Prostate gland (tissue), 2 donors: Measurements from ENCODE around the gene ROR1. TPM values are rescaled to one million over a fixed set of nuclear protein-coding genes. Genes with fewer than 3 reads are reported as not detected.

ENCODE experiments used
- DNase-seq: peaks from one replicate; pipeline ENCODE4 v3.0.0-alpha.2; 2019; ENCODE audit warnings: low spot score
- H3K27ac ChIP-seq, 2 donors: fragments of 200-600 bp; sonication (generic); 2 replicates each; pipeline ENCODE4 v1.5.1; 2017 to 2019
- H3K27me3 ChIP-seq: fragments of 200-600 bp; sonication (generic); replicated peaks from 2 replicates; pipeline ENCODE4 v1.5.1; 2019; ENCODE audit not compliant: insufficient read depth
- H3K36me3 ChIP-seq, 2 donors: fragments of 200-600 bp; sonication (generic); 1 replicate in 1 of 2; 2 replicates in 1 of 2; pipeline versions ENCODE4 v1.5.1 to v1.8.1; 2017 to 2019
- H3K4me1 ChIP-seq: fragments of 200-600 bp; sonication (generic); replicated peaks from 2 replicates; pipeline ENCODE4 v1.5.1; 2019
- H3K4me3 ChIP-seq, 2 donors: fragments of 200-600 bp; sonication (generic); 2 replicates each; pipeline ENCODE4 v1.5.1; 2017 to 2019
- H3K9me3 ChIP-seq: fragments of 200-600 bp; sonication (generic); 2 replicates; pipeline ENCODE4 v1.5.1; 2017
- POLR2A ChIP-seq: fragments of 450-650 bp; IDR thresholded peaks from one replicate; pipeline ENCODE4 v1.6.1; 2016; ENCODE audit warnings: antibody characterized with exemption, mild to moderate bottlenecking
- POLR2AphosphoS5 ChIP-seq: sonication (generic); formaldehyde crosslinking; IDR thresholded peaks from one replicate; pipeline ENCODE4 v1.6.1; 2017; ENCODE audit warnings: antibody characterized with exemption
- WGBS: methylation state at CpG from one replicate; pipeline ENCODE4 v1.1.5; 2018; 5-methylcytosine and 5-hydroxymethylcytosine counted together
- intact Hi-C: fragments of 100-400 bp; cut with DNase I; formaldehyde crosslinking; loops from one replicate; pipeline ENCODE4 v1.14.2; 2022
- small RNA-seq, 2 donors: library from RNA; depleted of rRNA; stranded (forward); fragments of <200 nt; gene quantifications; one replicate each; pipeline ENCODE3, GENCODE V24; 2016
- total RNA-seq, 2 donors: library from RNA; depleted of rRNA; stranded (reverse); fragments of >200 nt; gene quantifications; one replicate each; pipeline ENCODE4 v1.1.0, GENCODE V29; 2016
- TF ChIP-seq, protein P1 (sequence below), 4 experiments: fragments of 200-600 bp in 2 of 4; fragments of 450-650 bp in 2 of 4; sonication (generic) in 2 of 4; IDR thresholded peaks; 1 replicate in 3 of 4; 2 replicates in 1 of 4; pipeline ENCODE4 v1.5.1; 2016 to 2019; ENCODE audit warnings: antibody characterized with exemption in 4 of 4, mild to moderate bottlenecking in 2 of 4, moderate library complexity in 2 of 4

The ROR1 gene
- total RNA-seq, 2 donors from 2014 or later: 7.3 to 11.1 TPM

GRCh38 chr1:64229307-64229706, 455.5 kb downstream of the ROR1 start:
- Histone ChIP-seq H3K36me3 (no peaks in the 10 kb centered on the region), H3K9me3 (no peaks in the 10 kb centered on the region), H3K4me3 (no peak overlapping the region), H3K27ac (no peak overlapping the region), H3K27me3 (no peaks in the 10 kb centered on the region), H3K4me1 (no peaks in the 10 kb centered on the region)
- intact Hi-C loops: no loop called here
- 90% methylated on average over 3 of the region's 3 CpGs for WGBS
- DNase-seq: no peak
- no peak for TF ChIP-seq POLR2A
- TF ChIP-seq, protein P1, sequence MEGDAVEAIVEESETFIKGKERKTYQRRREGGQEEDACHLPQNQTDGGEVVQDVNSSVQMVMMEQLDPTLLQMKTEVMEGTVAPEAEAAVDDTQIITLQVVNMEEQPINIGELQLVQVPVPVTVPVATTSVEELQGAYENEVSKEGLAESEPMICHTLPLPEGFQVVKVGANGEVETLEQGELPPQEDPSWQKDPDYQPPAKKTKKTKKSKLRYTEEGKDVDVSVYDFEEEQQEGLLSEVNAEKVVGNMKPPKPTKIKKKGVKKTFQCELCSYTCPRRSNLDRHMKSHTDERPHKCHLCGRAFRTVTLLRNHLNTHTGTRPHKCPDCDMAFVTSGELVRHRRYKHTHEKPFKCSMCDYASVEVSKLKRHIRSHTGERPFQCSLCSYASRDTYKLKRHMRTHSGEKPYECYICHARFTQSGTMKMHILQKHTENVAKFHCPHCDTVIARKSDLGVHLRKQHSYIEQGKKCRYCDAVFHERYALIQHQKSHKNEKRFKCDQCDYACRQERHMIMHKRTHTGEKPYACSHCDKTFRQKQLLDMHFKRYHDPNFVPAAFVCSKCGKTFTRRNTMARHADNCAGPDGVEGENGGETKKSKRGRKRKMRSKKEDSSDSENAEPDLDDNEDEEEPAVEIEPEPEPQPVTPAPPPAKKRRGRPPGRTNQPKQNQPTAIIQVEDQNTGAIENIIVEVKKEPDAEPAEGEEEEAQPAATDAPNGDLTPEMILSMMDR (IDR thresholded peaks at IDR 0.05): no peak
- TF ChIP-seq POLR2AphosphoS5: no peak

Small RNA genes within 50 kb of the gene (small RNA-seq; reads per million reads assigned to genes)
- gene RF00019 (0 reads per million in 2 donors), gene RNU6-809P (0 reads per million in 2 donors)

Other genes with a start within 250 kb of the ROR1 start
- 10 to 100 TPM; 49.5 to 54.7 TPM for gene PGM1, start 180.6 kb upstream of the ROR1 start, total RNA-seq